ENCODE measurements around the gene CNN3. TPM values are rescaled to one million over a fixed set of nuclear protein-coding genes. Genes with fewer than 3 reads are reported as not detected.

CNN3 gene
- total RNA-seq, 2 experiments from 2014 or later, result 1.1 to 1.4 TPM

DNA sequence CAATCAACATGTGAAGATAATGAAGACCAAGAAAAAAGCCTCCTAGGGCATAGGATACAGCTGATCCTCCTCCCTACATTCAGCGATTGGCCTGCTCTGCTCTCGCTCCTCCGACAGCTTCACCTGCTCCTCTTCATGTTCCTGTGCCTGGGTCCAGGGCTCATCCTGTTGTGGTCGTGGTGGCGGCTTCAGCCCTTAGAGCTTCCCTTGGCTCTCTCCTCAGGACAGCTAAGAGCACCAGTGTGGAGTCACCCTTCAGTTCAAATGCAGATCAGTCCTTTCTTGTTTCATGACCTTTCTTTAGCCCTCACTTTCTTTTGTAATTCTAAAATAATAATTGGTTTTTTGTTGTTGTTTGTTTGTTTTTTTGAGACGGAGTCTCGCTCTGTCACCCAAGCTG, 18.7 kb downstream of the CNN3 start:
- Histone ChIP-seq H3K9me3 (ENCODE audit: control insufficient read depth in 1 of 2, insufficient read depth in 1 of 2, low read length in 2 of 2) (no peaks in the 10 kb centered on the region), H3K27me3 (ENCODE audit: control insufficient read depth in 1 of 2, insufficient read depth in 2 of 2, low read length in 2 of 2) (peaks cover 0 to 3% of the 10 kb centered on the region in 2 experiments), H3K36me3 (ENCODE audit: insufficient read depth, low read length) (no peaks in the 10 kb centered on the region), H3K4me1 (ENCODE audit: insufficient read depth, low read length) (no peaks in the 10 kb centered on the region), H3K27ac (ENCODE audit: low read depth in 1 of 2, low read length in 2 of 2) (no peak overlapping the region), H3K4me3 (ENCODE audit: low read length) (no peak overlapping the region)
- no peak for TF ChIP-seq CTCF (IDR thresholded peaks at IDR 0.05)
- Mint-ChIP-seq H3K4me1 (ENCODE audit: low read depth) (no peaks in the 10 kb centered on the region), H3K36me3 (ENCODE audit: low read depth) (no peaks in the 10 kb centered on the region), H3K4me3 (no peak overlapping the region), H3K27ac (no peak overlapping the region), H3K27me3 (peaks cover 14% of the 10 kb centered on the region), H3K9me3 (no peaks in the 10 kb centered on the region)
- ATAC-seq (ENCODE audit: poor library complexity) (no peak), DNase-seq (no peak)
- ChIA-PET POLR2A (no interaction called here), CTCF (no interaction called here)
- intact Hi-C loops (cut with DNase I, micrococcal nuclease), result no loop called here

DNA sequence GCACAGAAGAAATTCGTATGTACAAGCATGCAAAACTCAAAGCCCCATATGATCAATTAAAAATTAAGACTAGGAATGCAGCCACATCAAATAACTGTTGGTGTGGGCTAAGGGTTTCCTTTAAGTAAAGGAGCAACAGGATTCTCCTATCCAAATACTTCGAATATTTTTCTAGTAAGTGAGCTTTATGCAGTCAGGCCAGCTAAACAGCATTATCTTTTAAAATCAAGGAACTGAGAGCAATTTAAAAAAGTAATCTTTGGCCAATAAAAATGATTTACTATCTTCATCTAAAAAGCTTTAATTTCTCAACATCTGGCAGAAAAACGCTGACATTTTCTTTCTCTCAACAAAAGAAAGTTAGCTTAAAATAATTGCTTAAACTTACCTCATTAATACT, 19.8 kb downstream of the CNN3 start:
- Mint-ChIP-seq H3K4me1 (ENCODE audit: low read depth) (no peaks in the 10 kb centered on the region), H3K4me3 (no peak overlapping the region), H3K36me3 (ENCODE audit: low read depth) (no peaks in the 10 kb centered on the region)

DNA sequence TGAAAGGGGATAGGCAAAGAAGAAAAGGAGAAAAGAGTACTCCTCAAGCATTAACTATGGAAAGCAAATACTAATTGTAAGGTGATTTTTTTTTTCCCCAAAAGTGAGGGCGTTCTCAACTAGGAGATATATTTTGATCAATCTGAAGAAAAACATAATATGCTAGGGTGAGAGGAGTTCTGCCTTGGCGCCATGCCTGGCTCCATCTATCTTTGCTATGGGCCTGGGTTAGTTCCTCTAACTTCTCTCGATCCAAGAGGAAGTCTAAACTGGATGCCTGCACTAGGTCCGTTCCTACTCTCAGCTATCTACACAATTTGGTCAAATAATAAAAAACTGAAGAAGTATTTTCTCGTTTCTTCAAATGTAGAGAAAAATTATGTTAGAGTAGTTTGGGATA, 20.5 kb downstream of the CNN3 start:
- Histone ChIP-seq H3K4me1 (ENCODE audit: insufficient read depth, low read length) (no peaks in the 10 kb centered on the region), H3K36me3 (ENCODE audit: insufficient read depth, low read length) (no peaks in the 10 kb centered on the region), H3K27ac (ENCODE audit: low read depth in 1 of 2, low read length in 2 of 2) (no peak overlapping the region), H3K9me3 (ENCODE audit: control insufficient read depth in 1 of 2, insufficient read depth in 1 of 2, low read length in 2 of 2) (no peaks in the 10 kb centered on the region), H3K27me3 (ENCODE audit: control insufficient read depth in 1 of 2, insufficient read depth in 2 of 2, low read length in 2 of 2) (no peaks in the 10 kb centered on the region), H3K4me3 (ENCODE audit: low read length) (no peak overlapping the region)
- Mint-ChIP-seq H3K9me3 (no peaks in the 10 kb centered on the region), H3K36me3 (ENCODE audit: low read depth) (no peaks in the 10 kb centered on the region), H3K27me3 (peaks cover 14% of the 10 kb centered on the region), H3K4me1 (ENCODE audit: low read depth) (no peaks in the 10 kb centered on the region), H3K4me3 (no peak overlapping the region), H3K27ac (no peak overlapping the region)
- intact Hi-C loops (cut with DNase I, micrococcal nuclease), result no loop called here
- ATAC-seq (ENCODE audit: poor library complexity), result no peak
- ChIA-PET CTCF (interaction anchor here (0.6 kb wide), 1 partner anchor 226 kb away, joined by 3 read pairs; no protein-coding TSS in a partner anchor), POLR2A (no interaction called here)
- no peak for TF ChIP-seq CTCF (IDR thresholded peaks at IDR 0.05)
- DNase-seq, result no peak

More for the DNA sequence above, 19.8 kb downstream of the CNN3 start:
- ChIA-PET CTCF (no interaction called here), POLR2A (no interaction called here)
- no peak for DNase-seq
- Mint-ChIP-seq H3K27me3 (peaks cover 14% of the 10 kb centered on the region), H3K9me3 (no peaks in the 10 kb centered on the region), H3K27ac (no peak overlapping the region)
- intact Hi-C loops (cut with DNase I, micrococcal nuclease), result no loop called here
- Histone ChIP-seq H3K36me3 (ENCODE audit: insufficient read depth, low read length) (no peaks in the 10 kb centered on the region), H3K4me3 (ENCODE audit: low read length) (no peak overlapping the region), H3K27ac (ENCODE audit: low read depth in 1 of 2, low read length in 2 of 2) (no peak overlapping the region), H3K9me3 (ENCODE audit: control insufficient read depth in 1 of 2, insufficient read depth in 1 of 2, low read length in 2 of 2) (no peaks in the 10 kb centered on the region), H3K4me1 (ENCODE audit: insufficient read depth, low read length) (no peaks in the 10 kb centered on the region), H3K27me3 (ENCODE audit: control insufficient read depth in 1 of 2, insufficient read depth in 2 of 2, low read length in 2 of 2) (peaks cover 0 to 3% of the 10 kb centered on the region in 2 experiments)
- ATAC-seq (ENCODE audit: poor library complexity), result no peak
- no peak for TF ChIP-seq CTCF (IDR thresholded peaks at IDR 0.05)
